MM.1S (cell line): ENCODE results near the gene TCF3.
A peak's percentile ranks its signal among the peaks of the same experiment; 100 is the strongest.

Experiments
- DNase-seq: peaks from one replicate; pipeline ENCODE4 v3.0.0-alpha.2; 2015
- H2AFZ ChIP-seq: fragments of 300-600 bp; sonication (generic); 2 replicates; pipeline ENCODE4 v1.6.0; 2016; ENCODE audit warnings: antibody characterized with exemption, low read length
- H3F3A ChIP-seq: fragments of 300-600 bp; sonication (generic); 2 replicates; pipeline ENCODE4 v1.6.1; 2016; ENCODE audit warnings: mild to moderate bottlenecking, antibody characterized with exemption, low read length, moderate library complexity, mixed read lengths; ENCODE audit not compliant: insufficient read depth
- H3K27ac ChIP-seq: fragments of 300-600 bp; sonication (generic); 2 replicates; pipeline ENCODE4 v1.5.1; 2016; ENCODE audit warnings: mild to moderate bottlenecking, low read length
- H3K27me3 ChIP-seq: fragments of 300-600 bp; sonication (generic); replicated peaks from 2 replicates; pipeline ENCODE4 v1.6.0; 2016; ENCODE audit warnings: low read length; ENCODE audit not compliant: insufficient read depth
- H3K36me3 ChIP-seq: fragments of 300-600 bp; sonication (generic); replicated peaks from 2 replicates; pipeline ENCODE4 v1.6.1; 2016; ENCODE audit warnings: mild to moderate bottlenecking, low read length, mixed read lengths; ENCODE audit not compliant: insufficient read depth
- H3K4me1 ChIP-seq: fragments of 300-600 bp; sonication (generic); 2 replicates; pipeline ENCODE4 v1.6.1; 2016; ENCODE audit warnings: low read length, mixed read lengths
- H3K4me2 ChIP-seq: fragments of 300-600 bp; sonication (generic); 2 replicates; pipeline ENCODE4 v1.6.0; 2016; ENCODE audit warnings: low read depth, low read length
- H3K4me3 ChIP-seq: fragments of 300-600 bp; sonication (generic); 2 replicates; pipeline ENCODE4 v1.5.1; 2016; ENCODE audit warnings: low read length, mixed read lengths
- H3K79me2 ChIP-seq: fragments of 300-600 bp; sonication (generic); 2 replicates; pipeline ENCODE4 v1.6.1; 2016; ENCODE audit warnings: mixed run types, low read length, mixed read lengths
- H3K9ac ChIP-seq: fragments of 300-600 bp; sonication (generic); 2 replicates; pipeline ENCODE4 v1.6.1; 2016; ENCODE audit warnings: low read length, mixed read lengths
- H3K9me2 ChIP-seq: fragments of 300-600 bp; sonication (generic); replicated peaks from 2 replicates; pipeline ENCODE4 v1.6.1; 2016; ENCODE audit warnings: mild to moderate bottlenecking, low read length, mixed read lengths; ENCODE audit not compliant: insufficient read depth
- H3K9me3 ChIP-seq: fragments of 300-600 bp; sonication (generic); replicated peaks from 2 replicates; pipeline ENCODE4 v1.6.1; 2016; ENCODE audit warnings: mild to moderate bottlenecking, low read length, mixed read lengths; ENCODE audit not compliant: insufficient read depth
- H4K20me1 ChIP-seq: fragments of 300-600 bp; sonication (generic); 2 replicates; pipeline ENCODE4 v1.6.1; 2016; ENCODE audit warnings: mild to moderate bottlenecking, low read length, moderate library complexity, mixed read lengths; ENCODE audit not compliant: insufficient read depth
- CTCF ChIP-seq: fragments of 300-600 bp; sonication (generic); IDR thresholded peaks from 2 replicates; pipeline ENCODE4 v1.5.1; 2016; ENCODE audit warnings: antibody characterized with exemption, low read length, mixed read lengths
- EZH2 ChIP-seq: fragments of 300-600 bp; sonication (generic); optimal IDR thresholded peaks from 2 replicates; pipeline ENCODE3; 2017; ENCODE audit warnings: low read depth, mild to moderate bottlenecking, antibody characterized with exemption, low read length, mixed read lengths
- EZH2phosphoT487 ChIP-seq: fragments of 300-600 bp; sonication (generic); IDR thresholded peaks from 2 replicates; pipeline ENCODE4 v1.6.1; 2018; ENCODE audit warnings: antibody characterized with exemption, low read length

Gene TCF3

DNA sequence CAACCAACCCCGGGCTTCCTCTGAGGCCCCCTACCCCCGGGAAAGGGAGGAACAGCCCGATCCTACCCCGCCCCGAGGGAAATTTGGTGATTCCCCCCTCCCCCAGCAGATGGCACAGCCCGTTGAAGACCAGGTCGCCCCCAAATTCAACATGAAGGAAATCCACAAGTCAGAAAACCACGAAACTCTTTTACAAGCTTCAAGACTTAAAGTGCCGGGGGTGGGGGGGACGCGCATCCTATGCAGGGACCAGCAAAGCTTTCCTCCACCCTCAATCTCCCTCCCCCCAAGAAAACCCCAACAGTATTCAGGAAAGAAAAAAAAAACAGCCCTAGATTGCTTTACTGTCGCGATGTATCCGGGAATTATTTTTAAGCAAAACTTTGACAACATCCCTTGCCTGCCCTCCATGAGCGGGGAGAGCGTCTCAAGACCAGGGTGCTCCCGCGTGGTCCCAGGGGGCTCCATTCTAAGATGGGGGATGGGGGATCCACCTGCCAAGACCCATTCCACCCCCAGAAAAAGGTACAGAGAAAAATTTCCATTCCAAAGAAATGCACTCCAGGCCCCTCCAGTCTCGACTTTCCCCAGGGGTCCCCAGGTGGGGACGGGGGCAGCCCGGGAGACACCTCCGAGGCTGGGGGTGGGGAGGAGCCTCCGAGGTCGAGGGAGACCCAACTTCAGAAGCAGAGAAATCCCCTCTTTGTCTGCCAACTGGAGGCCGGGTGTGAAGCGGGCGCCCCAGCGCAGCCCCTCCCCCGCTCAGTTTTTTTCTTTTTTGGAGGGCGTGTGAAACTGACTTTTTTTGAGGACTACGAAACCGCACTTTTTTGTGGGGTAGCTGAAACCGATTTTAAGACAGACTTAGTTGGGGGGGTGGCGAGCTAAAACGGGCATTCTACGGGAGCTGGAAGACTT, 1.5 kb downstream of the TCF3 start:
- DNase-seq, result peak; percentile 94
- H4K20me1 ChIP-seq, result no peaks in the 10 kb centered on the region
- peaks cover 56% of the 10 kb centered on the region for H3K79me2 ChIP-seq
- peaks cover 8% of the 10 kb centered on the region; the same call in 1 of the 2 replicates for H3K36me3 ChIP-seq
- no peak overlapping the region for H2AFZ ChIP-seq
- peak overlapping the region; percentile 86 for H3K27ac ChIP-seq
- H3K27me3 ChIP-seq, result no peaks in the 10 kb centered on the region
- peak overlapping the region; percentile 79 for H3K4me2 ChIP-seq
- H3K9me3 ChIP-seq, result no peaks in the 10 kb centered on the region
- no peaks in the 10 kb centered on the region for H3K9me2 ChIP-seq
- TF ChIP-seq EZH2phosphoT487, result no peak
- peak; percentile 30 for TF ChIP-seq CTCF
- TF ChIP-seq EZH2, result no peak
- H3K9ac ChIP-seq, result peak overlapping the region; percentile 63
- peaks cover 36% of the 10 kb centered on the region for H3F3A ChIP-seq
- peaks cover 22% of the 10 kb centered on the region for H3K4me1 ChIP-seq
- peak overlapping the region; percentile 70 for H3K4me3 ChIP-seq

DNA sequence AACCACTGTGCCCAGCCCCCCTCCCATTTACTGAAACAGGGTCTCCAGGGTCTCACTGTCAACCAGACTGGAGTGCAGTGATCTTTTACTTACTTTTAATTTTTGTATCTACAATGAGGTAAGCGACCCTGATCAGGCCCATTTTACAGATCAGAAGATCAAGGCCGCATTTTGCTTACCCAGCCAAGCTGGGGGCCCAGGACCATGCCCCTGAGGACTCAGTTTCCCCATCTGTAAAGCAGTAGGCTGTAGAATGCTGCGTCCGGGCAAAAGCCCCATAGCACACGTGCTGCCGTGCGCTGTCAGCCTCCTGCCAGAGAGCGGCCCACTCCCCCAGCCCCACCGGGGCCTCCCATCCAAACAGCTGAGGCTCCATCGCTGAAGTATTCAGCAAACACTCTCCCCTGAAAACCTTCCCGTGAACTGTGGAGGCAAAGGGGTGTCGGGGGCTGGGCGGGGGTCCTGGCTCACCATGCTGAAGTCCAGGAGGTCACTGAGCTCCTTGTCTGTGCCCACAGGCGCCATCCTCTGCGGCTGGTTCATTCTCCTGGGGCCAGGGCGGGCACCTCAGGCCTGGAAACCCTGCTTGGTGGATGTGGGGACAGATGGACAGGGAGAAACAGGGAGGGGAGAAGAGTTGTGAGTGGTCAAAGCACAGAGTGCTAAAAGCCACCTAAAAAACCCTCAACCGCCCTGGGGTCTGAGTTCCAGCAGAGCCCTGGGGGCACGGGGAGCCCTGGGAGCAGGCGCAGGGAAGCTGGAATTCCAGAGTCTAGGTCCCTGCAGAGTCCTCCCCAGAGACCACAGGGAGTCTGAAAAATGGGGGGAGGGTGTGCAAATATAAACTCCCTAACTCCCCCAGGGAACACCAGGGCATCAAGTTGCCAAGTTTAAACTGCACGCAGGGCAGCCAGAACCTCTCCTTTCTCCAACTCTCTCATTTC, 2.4 kb downstream of the TCF3 start:
- Histone ChIP-seq H2AFZ (no peak overlapping the region), H3K9me3 (no peaks in the 10 kb centered on the region), H3K9me2 (no peaks in the 10 kb centered on the region), H3K27me3 (no peaks in the 10 kb centered on the region), H3K4me1 (peaks cover 22% of the 10 kb centered on the region), H3K27ac (peak overlapping the region; percentile 86; the same call in 1 of the 2 replicates), H3K4me3 (peak overlapping the region; percentile 70), H3K79me2 (peaks cover 65% of the 10 kb centered on the region), H3K9ac (peak overlapping the region; percentile 63; the same call in 1 of the 2 replicates), H3K4me2 (peak overlapping the region; percentile 79), H3F3A (peaks cover 36% of the 10 kb centered on the region), H4K20me1 (no peaks in the 10 kb centered on the region), H3K36me3 (peaks cover 15% of the 10 kb centered on the region)
- TF ChIP-seq EZH2 (no peak), EZH2phosphoT487 (no peak), CTCF (no peak)
- no peak for DNase-seq

GRCh38 chr19:1648920-1649541, 3.4 kb downstream of the TCF3 start:
- H3K79me2 ChIP-seq, result peaks cover 75% of the 10 kb centered on the region

More at GRCh38 chr19:1648920-1649541, 3.4 kb downstream of the TCF3 start:
- DNase-seq, result peak; percentile 74
- Histone ChIP-seq H3K4me1 (peaks cover 22% of the 10 kb centered on the region), H2AFZ (no peak overlapping the region), H3K27ac (peak overlapping the region; percentile 86), H3K9me3 (no peaks in the 10 kb centered on the region), H3K36me3 (peaks cover 18% of the 10 kb centered on the region), H3F3A (peaks cover 36% of the 10 kb centered on the region), H3K4me2 (peak overlapping the region; percentile 79; the same call in 1 of the 2 replicates), H3K9me2 (no peaks in the 10 kb centered on the region), H3K4me3 (peak overlapping the region; percentile 70), H4K20me1 (no peaks in the 10 kb centered on the region), H3K27me3 (no peaks in the 10 kb centered on the region), H3K9ac (peak overlapping the region; percentile 63; the same call in 1 of the 2 replicates)
- TF ChIP-seq CTCF, result peak; percentile 38
- no peak for TF ChIP-seq EZH2
